ENCODE measurements around the gene BMERB1.
"Not testable (repeated sequence)": the region's sequence is repeated elsewhere in the genome, so short reads cannot be mapped to it uniquely, and the experiment has no call there.

Gene BMERB1

GRCh38 chr16:15542734-15543347 lies 108.5 kb downstream of the BMERB1 start:
- Mint-ChIP-seq H3K4me3 (no peak overlapping the region), H3K27me3 (no peaks in the 10 kb centered on the region), H3K4me1 (peaks cover 2% of the 10 kb centered on the region), H3K36me3 (peaks cover 2% of the 10 kb centered on the region), H3K27ac (no peak overlapping the region), H3K9me3 (peaks cover 1% of the 10 kb centered on the region)
- DNase-seq (ENCODE audit: low spot score in 2 of 2) = no peak
- no peak for ATAC-seq (ENCODE audit: low read depth)

GRCh38 chr16:15544405-15544804 lies 110.0 kb downstream of the BMERB1 start:
- no peak for DNase-seq (ENCODE audit: low spot score in 2 of 2)
- Mint-ChIP-seq H3K27me3 (no peaks in the 10 kb centered on the region), H3K4me3 (no peak overlapping the region), H3K27ac (no peak overlapping the region), H3K9me3 (peaks cover 1% of the 10 kb centered on the region), H3K36me3 (peaks cover 2% of the 10 kb centered on the region), H3K4me1 (peaks cover 2% of the 10 kb centered on the region)
- ATAC-seq (ENCODE audit: low read depth) = no peak

- Mint-ChIP-seq H3K9me3 (peaks cover 1% of the 10 kb centered on the region), H3K27me3 (no peaks in the 10 kb centered on the region), H3K4me3 (no peak overlapping the region), H3K36me3 (peaks cover 2% of the 10 kb centered on the region), H3K27ac (no peak overlapping the region), H3K4me1 (peaks cover 2% of the 10 kb centered on the region)
- ATAC-seq (ENCODE audit: low read depth) = no peak
- no peak for DNase-seq (ENCODE audit: low spot score in 2 of 2)
Measured at GRCh38 chr16:15545544-15545943, 111.2 kb downstream of the BMERB1 start.

- H3K36me3 Mint-ChIP-seq; H3K9me3 Mint-ChIP-seq; H3K4me3 Mint-ChIP-seq; H3K4me1 Mint-ChIP-seq; ATAC-seq (ENCODE audit: low read depth); H3K27me3 Mint-ChIP-seq; H3K27ac Mint-ChIP-seq; DNase-seq (ENCODE audit: low spot score in 2 of 2): not testable (repeated sequence)
Measured at GRCh38 chr16:15547072-15547767, 112.8 kb downstream of the BMERB1 start.

GRCh38 chr16:15547768-15548096 lies 113.3 kb downstream of the BMERB1 start:
- H3K4me3 Mint-ChIP-seq = no peak overlapping the region
- no peak overlapping the region for H3K27ac Mint-ChIP-seq

GRCh38 chr16:15548482-15548891 lies 114.1 kb downstream of the BMERB1 start:
- ATAC-seq (ENCODE audit: low read depth) (no peak), DNase-seq (ENCODE audit: low spot score in 2 of 2) (no peak)
- no peaks in the 10 kb centered on the region for H3K36me3 Mint-ChIP-seq
- H3K27ac Mint-ChIP-seq = no peak overlapping the region
- peaks cover 5% of the 10 kb centered on the region for H3K4me1 Mint-ChIP-seq
- no peak overlapping the region for H3K4me3 Mint-ChIP-seq
- no peaks in the 10 kb centered on the region for H3K27me3 Mint-ChIP-seq
- no peaks in the 10 kb centered on the region for H3K9me3 Mint-ChIP-seq

More at GRCh38 chr16:15547768-15548096, 113.3 kb downstream of the BMERB1 start:
- H3K9me3 Mint-ChIP-seq = peaks cover 1% of the 10 kb centered on the region
- DNase-seq (ENCODE audit: low spot score in 2 of 2) (no peak), ATAC-seq (ENCODE audit: low read depth) (no peak)
- peaks cover 2% of the 10 kb centered on the region for H3K36me3 Mint-ChIP-seq
- peaks cover 5% of the 10 kb centered on the region for H3K4me1 Mint-ChIP-seq
- no peaks in the 10 kb centered on the region for H3K27me3 Mint-ChIP-seq

- no peak overlapping the region for H3K27ac Mint-ChIP-seq
- no peak for ATAC-seq (ENCODE audit: low read depth)
- H3K36me3 Mint-ChIP-seq = no peaks in the 10 kb centered on the region
- H3K4me3 Mint-ChIP-seq = no peak overlapping the region
- DNase-seq (ENCODE audit: low spot score in 2 of 2) = no peak
- H3K27me3 Mint-ChIP-seq = no peaks in the 10 kb centered on the region
- H3K4me1 Mint-ChIP-seq = peaks cover 5% of the 10 kb centered on the region
- no peaks in the 10 kb centered on the region for H3K9me3 Mint-ChIP-seq
Measured at GRCh38 chr16:15552507-15552906, 118.1 kb downstream of the BMERB1 start.

GRCh38 chr16:15553313-15554088 lies 119.1 kb downstream of the BMERB1 start:
- Mint-ChIP-seq H3K4me1 (peaks cover 5% of the 10 kb centered on the region), H3K9me3 (no peaks in the 10 kb centered on the region), H3K27me3 (no peaks in the 10 kb centered on the region), H3K27ac (no peak overlapping the region), H3K4me3 (no peak overlapping the region), H3K36me3 (no peaks in the 10 kb centered on the region)
- ATAC-seq (ENCODE audit: low read depth) = no peak
- DNase-seq (ENCODE audit: low spot score in 2 of 2) = no peak

GRCh38 chr16:15556130-15556529 lies 121.7 kb downstream of the BMERB1 start:
- peaks cover 2% of the 10 kb centered on the region for H3K4me1 Mint-ChIP-seq
- no peak overlapping the region for H3K4me3 Mint-ChIP-seq
- H3K9me3 Mint-ChIP-seq = no peaks in the 10 kb centered on the region
- no peaks in the 10 kb centered on the region for H3K36me3 Mint-ChIP-seq
- no peaks in the 10 kb centered on the region for H3K27me3 Mint-ChIP-seq
- no peak for ATAC-seq (ENCODE audit: low read depth)
- no peak for DNase-seq (ENCODE audit: low spot score in 2 of 2)
- H3K27ac Mint-ChIP-seq = no peak overlapping the region

- DNase-seq (ENCODE audit: low spot score in 2 of 2) (no peak), ATAC-seq (ENCODE audit: low read depth) (no peak)
- H3K27ac Mint-ChIP-seq = no peak overlapping the region
- H3K9me3 Mint-ChIP-seq = no peaks in the 10 kb centered on the region
- H3K4me1 Mint-ChIP-seq = no peaks in the 10 kb centered on the region
- H3K36me3 Mint-ChIP-seq = no peaks in the 10 kb centered on the region
- H3K27me3 Mint-ChIP-seq = no peaks in the 10 kb centered on the region
- H3K4me3 Mint-ChIP-seq = no peak overlapping the region
Measured at GRCh38 chr16:15557258-15557657, 122.9 kb downstream of the BMERB1 start.

GRCh38 chr16:15559176-15559575 lies 124.8 kb downstream of the BMERB1 start:
- DNase-seq (ENCODE audit: low spot score in 2 of 2) (no peak), ATAC-seq (ENCODE audit: low read depth) (no peak)
- peaks cover 3% of the 10 kb centered on the region for H3K9me3 Mint-ChIP-seq
- no peak overlapping the region for H3K4me3 Mint-ChIP-seq
- H3K4me1 Mint-ChIP-seq = peaks cover 5% of the 10 kb centered on the region
- H3K27me3 Mint-ChIP-seq = no peaks in the 10 kb centered on the region
- H3K36me3 Mint-ChIP-seq = peaks cover 2% of the 10 kb centered on the region
- H3K27ac Mint-ChIP-seq = no peak overlapping the region

- Mint-ChIP-seq H3K4me1 (peaks cover 5% of the 10 kb centered on the region), H3K27ac (no peak overlapping the region), H3K4me3 (no peak overlapping the region), H3K27me3 (no peaks in the 10 kb centered on the region), H3K36me3 (peaks cover 7% of the 10 kb centered on the region), H3K9me3 (peaks cover 3% of the 10 kb centered on the region)
- DNase-seq (ENCODE audit: low spot score in 2 of 2) (no peak), ATAC-seq (ENCODE audit: low read depth) (no peak)
Measured at GRCh38 chr16:15564604-15565339, 130.4 kb downstream of the BMERB1 start.

GRCh38 chr16:15566095-15566494 lies 131.7 kb downstream of the BMERB1 start:
- Mint-ChIP-seq H3K4me3 (no peak overlapping the region), H3K27ac (no peak overlapping the region), H3K4me1 (peaks cover 5% of the 10 kb centered on the region), H3K9me3 (peaks cover 3% of the 10 kb centered on the region), H3K36me3 (peaks cover 7% of the 10 kb centered on the region), H3K27me3 (no peaks in the 10 kb centered on the region)
- DNase-seq (ENCODE audit: low spot score in 2 of 2) (no peak), ATAC-seq (ENCODE audit: low read depth) (no peak)

- Mint-ChIP-seq H3K9me3 (peaks cover 5% of the 10 kb centered on the region), H3K36me3 (peaks cover 11% of the 10 kb centered on the region), H3K4me3 (no peak overlapping the region), H3K27ac (no peak overlapping the region), H3K27me3 (no peaks in the 10 kb centered on the region), H3K4me1 (peaks cover 5% of the 10 kb centered on the region)
- ATAC-seq (ENCODE audit: low read depth) (no peak), DNase-seq (ENCODE audit: low spot score in 2 of 2) (no peak)
Measured at GRCh38 chr16:15567823-15568222, 133.4 kb downstream of the BMERB1 start.
